HG03280 (cell line): ENCODE data around the gene AHRR.

ENCODE experiments used
- ATAC-seq: cut with Tn5 transposase; IDR thresholded peaks from one replicate; pipeline ENCODE4 v1.9.1; 2021; ENCODE audit warnings: mild to moderate bottlenecking, moderate library complexity; ENCODE audit not compliant: unreplicated experiment

The AHRR gene

DNA sequence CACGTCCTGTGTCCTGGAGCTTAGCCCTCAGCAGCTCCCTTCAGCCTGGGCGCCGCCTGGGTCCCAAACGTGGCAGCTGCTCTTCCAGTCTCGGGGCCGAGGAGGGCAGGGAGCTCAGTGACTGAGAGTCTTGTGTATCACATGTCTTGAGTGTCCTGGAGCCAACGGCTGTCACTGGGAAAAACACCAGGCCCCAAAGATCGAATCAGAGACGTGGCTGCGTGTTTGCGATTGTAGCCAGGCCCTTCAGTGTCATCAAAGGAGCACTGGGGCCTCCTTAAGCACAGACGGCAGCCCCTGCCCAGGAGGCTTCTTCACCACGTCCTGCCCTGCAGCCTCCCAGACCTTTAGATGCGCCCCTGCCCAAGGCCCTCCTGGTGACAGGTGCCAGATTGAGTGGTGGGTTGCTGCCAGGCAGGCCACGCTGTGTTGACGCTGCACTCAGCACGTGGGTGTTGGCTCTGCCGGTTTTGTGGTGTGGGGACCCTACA is 115.8 kb downstream of the AHRR start:
- ATAC-seq = no peak

DNA sequence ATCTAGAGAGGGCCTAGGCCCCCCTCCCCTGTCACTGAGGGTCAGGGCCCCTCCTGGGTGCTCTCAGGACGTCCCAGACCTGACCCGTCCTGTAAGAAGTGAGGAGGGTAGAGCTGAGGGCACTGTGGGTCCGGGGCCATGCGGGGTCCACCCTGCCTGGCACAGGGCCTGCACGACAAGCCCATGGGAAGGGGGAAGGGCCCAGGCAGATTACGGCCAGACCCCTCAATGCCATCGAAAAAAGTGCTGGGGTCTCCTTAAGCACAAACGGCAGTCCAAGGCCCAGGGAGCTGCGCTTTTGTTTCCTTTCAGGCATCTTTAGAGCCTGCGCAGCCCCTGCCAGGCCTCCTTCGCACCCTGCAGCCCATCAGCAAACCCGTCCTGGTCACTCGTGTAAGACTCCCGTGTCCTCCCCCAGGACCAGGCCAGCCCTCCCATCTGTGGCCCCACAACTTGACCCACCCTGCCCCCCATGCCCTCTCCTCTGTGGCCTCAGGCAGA is 117.0 kb downstream of the AHRR start:
- ATAC-seq = no peak

DNA sequence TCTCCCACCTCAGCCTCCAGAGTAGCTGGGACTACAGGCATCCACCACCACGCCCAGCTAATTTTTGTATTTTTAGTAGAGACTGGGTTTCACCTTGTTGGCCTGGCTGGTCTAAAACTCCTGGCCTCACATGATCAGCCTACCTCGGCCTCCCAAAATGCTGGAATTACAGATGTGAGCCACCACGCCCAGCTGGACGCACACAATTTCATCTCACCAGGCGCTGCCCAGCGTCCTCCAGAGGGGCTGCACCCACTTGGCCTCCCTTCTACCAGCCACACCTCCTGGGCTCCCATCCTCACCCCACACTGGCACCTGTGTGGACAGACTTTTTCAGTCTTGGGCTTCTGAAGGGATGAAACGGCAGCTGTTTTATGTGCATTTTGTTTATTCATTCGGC is 117.7 kb downstream of the AHRR start:
- ATAC-seq = no peak

DNA sequence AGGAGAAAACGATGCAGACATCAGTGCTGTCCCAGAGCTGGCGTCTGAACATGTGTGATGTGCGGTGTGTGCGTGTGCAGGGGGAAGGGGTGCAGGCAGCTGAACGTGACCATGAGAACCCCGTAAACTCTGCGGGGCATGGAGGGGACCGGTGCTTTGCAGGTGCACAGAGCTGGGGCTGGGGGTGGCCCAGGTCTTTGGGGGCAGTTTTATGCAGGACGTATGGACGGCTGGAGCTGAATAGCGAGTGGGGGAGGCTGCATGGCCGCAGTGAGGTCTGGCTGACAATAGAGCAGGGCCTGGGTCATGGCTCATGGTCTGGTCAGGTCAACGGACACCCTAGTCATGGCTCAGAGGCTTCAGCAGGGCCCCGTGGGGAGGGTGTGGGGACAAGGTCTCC is 118.1 kb downstream of the AHRR start:
- ATAC-seq = no peak

DNA sequence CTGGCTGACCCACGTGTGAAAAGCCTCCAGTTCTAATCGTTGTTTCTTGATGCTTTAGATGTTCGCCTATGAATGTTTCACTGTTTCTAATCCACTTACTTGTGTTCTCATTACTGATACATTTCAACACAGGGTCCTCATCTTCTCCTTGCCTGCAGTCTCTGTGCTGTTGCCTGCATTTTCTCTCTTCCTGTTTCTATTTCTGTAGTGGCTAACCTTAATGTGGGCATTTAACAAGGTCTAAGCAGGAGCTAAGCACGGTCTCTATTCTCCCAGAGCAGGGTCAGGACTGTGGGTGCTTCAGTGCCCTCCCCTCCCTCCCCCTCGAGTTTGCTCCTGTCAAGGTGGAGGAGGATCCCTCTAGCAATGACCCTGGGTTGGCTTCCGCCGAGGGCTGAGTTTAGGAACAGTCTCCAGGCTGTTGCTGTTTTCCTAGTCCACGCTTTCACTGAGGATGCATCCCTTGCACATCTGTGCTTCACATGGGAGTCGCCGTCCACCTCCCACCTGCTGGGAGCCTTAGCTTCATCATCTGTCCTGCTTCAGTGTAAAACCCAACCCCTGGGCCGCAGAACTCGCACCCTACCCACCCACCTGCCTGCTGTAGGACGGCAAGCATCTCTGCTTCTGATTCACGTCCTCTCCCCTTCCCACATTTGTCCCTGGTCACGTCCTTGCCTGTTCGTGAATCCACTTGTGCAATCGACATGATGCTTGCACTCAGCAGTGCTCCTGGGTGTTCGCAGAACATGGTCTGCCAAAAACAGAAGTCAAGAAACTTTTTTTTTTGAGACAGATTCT is 119.1 kb downstream of the AHRR start:
- ATAC-seq = no peak

DNA sequence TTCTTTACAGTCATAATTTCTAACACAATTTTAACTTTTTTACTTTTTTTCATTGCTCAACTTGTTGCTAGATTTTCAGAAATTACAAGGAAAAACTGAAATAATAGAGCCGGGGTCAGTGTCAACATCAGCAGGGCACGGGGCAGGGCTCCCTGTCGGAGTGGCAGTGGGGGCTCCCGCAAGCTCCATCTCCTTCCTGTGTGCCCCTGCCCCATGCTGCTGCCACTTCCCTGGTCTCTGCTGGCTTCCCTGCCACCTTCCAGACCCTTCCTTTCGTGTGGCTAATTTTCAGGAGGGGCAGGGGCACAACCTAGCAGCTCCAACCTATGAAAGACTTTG is 120.5 kb downstream of the AHRR start:
- ATAC-seq = no peak

DNA sequence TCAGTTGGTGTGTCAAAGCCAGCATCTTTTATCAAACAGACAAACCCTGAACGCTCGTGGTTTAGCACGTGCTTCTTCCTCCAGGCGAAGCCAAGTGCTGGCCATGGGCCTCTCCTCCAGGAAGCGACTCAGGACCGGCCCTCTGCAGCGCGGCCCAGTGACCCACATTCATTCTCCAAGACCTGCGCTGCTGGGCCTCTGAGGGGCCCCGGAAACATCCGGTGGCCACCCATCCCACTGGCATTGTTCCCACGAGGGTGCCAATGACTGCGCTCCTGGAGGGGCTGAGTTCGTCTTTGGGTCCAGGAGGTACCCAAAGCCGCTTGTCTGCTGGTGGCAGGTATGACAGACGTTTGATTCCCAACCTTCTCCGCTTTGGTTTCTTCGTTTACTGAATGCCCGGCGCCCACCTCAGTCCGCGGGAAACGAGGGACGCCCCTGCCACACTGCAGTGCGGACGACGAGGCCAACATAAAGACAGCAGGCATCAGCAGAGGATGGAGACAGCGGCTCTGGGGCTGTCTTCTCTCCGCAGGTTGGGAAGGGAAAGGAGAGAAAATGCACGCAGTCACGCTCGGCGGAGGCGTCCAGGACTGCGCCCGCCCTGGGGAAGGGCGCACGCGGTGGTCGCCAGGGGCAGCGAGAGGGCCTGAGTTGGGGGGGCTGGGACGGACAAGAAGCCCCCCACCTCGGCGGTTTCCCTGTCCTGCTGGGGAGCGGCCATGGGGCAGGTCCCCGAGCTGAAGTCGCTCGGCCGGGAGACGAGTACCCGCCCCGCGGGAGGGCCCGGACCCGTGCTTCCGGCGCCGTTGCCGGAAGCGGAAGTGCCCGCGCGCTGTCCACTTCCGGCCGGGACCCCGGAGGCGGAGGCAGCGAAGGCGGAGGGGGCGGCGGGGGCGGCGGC is 121.1 kb downstream of the AHRR start, which contains the start of gene EXOC3:
Gene EXOC3, plus strand, starts transcription at position 842 of the 904 bp plus-strand sequence. CDS start 3,030 bp downstream, outside the sequence.
- ATAC-seq = peak; percentile 94

DNA sequence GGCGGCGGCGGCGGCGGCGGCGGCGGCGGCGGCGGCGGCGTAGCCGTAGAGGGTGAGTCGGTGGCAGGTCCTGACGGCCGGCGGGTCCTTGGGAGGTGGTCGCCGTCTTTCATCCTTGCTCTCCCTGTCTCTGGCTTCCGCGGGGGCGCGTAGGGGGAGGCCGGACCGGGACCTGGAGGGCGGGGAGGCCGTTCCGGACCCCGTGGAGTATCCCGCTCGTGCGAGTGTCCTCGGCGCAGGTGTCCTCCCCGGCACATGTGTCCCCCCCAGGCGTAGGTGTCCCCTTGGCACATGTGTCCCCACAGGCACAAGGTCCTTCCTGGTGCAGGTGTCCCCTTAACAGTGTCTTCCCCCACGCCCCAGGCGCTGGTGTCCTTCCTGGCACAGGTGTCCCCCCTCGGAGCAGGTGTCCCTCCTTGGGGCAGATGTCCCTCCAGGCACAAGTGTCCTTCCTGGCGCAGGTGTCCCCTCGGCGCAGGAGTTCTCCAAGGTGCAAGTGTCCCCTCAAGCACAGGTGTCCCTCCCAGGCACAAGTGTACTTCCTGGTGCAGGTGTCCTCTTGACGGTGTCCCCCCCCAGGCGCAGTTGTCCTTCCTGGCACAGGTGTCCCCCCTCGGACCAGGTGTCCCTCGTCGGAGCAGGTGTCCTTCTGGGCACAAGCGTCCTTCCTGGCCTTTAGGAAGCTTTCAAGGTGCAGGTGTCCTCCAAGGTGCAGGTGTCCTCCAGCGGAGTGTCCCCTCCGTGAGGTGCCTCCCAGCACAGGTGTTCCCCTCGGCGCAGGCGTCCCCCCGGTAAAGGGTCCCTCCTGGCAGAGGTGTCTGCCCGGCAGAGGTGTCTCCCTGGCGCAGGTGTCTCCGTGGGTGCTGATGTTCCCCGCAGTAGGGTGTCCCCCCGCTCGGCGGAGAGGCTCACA is 122.0 kb downstream of the AHRR start:
- ATAC-seq = peak; percentile 17

DNA sequence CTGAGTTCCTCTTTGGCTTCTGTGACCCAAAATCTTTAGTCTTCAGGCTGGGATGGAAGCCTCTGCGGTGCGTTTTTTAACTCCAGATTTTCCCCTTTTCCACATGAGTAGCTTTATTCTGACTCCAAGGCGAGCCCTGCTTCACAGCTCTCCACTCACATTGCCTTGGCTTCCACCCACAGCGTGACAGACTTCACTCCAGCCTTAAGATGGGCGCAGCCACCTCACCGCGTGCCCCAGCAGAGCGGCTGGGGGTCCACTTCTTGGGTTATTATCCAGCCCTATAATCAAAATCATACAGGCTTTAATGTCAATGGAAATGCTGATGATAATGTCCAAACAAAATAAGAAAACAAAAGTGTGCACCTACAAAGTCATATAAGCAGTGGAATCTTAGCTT is 122.7 kb downstream of the AHRR start:
- no peak for ATAC-seq

DNA sequence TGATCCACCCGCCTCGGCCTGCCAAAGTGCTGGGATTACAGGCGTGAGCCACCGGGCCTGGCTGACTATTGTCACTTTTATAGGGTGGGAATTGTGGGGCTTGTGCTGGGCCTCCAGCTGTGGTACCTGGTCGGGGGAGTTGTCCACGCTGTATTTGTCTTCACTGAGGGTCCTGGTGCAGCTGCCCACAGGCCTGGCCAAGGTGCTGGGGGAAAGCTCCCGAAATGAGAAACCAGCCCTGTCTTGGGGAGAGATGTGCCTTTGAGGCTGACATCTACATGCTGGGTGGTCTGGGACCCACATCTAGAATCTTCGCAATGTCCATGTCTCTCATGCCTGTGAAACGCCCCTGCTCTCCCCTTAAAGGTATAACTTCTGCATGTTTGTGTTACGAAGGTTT is 124.1 kb downstream of the AHRR start:
- no peak for ATAC-seq

DNA sequence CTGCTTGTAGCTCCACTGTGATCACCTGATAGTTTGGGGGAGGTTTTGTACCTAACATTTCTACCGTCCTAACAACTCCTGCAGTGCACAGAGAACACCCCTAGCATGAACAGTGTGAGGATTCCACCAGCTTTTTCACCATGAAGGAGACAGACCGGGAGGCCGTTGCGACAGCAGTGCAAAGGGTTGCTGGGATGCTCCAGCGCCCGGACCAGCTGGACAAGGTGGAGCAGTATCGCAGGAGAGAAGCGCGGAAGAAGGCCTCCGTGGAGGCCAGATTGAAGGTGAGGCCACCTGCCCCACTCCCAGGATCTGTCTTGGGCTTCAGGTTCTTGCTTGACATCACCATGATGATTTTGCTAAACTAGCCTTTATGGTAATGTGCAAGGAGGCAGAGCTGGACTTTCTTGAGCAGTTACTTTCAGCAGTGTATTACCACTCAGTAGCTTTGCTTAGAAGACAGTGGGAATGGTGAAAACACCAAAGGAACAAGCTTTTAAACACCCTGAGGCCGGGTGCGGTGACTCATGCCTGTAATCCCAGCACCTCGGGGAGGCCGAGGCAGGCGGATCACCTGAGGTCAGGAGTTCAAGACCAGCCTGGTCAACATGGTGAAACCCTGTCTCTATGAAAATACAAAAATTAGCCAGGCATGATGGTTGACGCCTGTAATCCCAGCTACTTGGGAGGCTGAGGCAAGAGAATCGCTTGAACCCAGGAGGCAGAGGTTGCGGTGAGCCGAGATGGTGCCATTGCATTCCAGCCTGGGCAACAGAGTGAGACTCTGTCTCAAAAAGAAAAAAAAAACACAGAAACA is 124.8 kb downstream of the AHRR start:
- ATAC-seq = no peak

DNA sequence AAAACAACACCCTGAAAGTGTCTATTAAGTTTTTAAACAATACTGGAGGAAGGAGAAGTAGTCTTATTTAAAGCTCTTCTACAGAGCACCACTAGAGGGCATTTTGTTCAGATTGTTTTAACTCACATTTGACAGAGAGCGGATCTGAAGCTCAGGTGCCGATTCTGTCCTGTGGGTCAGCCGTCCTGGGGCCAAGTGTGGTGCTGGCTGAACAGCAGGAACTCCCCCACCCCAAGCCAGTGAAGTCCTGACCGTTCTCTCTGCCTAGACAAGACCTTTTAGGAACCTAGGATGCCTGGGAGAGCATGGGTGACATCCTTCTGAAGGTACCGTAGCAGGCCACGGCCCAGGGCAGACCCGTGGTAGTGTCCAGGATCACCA is 125.4 kb downstream of the AHRR start:
- no peak for ATAC-seq

DNA sequence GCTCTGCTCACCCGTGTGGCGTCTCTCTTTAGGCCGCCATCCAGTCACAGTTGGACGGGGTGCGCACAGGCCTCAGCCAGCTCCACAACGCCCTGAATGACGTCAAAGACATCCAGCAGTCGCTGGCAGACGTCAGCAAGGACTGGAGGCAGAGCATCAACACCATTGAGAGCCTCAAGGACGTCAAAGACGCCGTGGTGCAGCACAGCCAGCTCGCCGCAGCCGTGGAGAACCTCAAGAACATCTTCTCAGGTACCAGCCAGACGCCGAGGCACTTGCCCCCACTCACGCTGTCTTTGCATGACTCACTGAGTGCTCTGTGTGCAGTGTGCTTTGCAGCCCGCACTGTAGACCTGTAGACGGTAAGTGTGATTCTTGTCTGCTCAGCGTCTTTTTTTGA is 126.0 kb downstream of the AHRR start:
- ATAC-seq = no peak

DNA sequence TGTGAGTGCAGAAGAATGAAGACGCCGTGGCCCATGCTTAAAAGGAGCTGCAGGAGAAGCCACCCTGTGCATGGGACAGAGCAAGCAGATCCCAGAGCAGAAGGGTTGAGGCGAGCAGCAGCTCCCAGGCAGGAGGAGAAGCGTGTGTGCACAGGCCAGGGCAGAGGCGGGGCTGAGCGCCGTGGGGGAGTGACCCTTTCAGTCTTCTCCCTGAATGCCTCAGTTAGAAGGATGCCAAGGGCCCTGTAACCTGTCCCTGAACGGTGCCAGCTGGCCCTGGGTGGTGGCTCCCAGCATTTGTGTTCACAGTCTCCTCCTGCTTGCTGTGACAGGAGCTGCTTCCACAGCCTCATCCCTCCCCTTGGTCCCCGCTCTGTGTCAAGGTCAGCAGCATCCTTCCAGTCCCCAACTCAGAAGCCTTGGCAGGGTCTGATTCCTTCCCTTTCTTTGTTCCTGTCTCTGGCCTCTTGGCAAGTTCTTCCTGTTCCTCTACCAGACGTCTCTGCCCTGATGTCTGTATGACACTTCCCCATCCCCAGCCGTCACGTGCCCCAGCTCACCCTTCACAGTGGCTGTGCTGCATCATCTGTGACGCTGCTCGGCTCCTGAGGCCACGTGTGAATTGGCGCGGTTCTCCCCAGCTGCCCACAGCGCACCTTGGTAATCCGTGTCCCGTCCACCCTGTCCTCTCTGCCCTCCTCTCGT is 126.7 kb downstream of the AHRR start:
- ATAC-seq = no peak

DNA sequence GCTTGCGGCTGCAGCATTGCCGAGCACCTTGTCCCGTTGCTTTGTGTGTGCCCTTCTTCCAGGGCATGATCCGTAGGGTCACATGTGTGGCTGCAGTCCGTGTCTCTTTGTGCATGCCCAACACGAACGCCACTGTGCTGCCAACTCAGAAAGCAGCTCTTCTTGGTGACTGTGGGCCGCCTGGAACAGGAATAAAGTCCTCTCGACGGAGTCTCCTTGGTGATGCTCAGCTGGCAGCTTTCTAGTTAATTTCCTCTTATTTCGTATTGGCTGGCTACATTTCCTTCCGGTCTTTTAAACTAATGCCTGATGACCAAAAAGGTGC is 127.2 kb downstream of the AHRR start:
- no peak for ATAC-seq

DNA sequence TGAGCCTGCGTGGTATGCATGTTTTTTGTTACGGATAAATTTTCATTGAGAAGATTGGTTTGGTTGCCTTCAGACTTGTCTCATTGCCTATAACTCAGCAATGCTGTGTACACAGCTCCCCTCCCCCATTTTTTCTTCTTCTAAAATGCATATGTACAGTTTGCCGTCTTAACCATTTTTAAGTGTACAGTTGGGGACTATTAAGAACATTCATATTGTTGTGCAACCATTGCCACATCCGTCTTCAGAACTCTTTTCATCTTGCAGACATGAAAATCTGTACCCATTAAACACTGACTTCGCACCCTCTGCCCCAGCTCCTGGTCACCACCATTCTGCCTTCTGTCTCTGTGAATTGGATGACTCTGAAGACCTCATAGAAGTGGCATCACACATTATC is 127.6 kb downstream of the AHRR start:
- no peak for ATAC-seq

DNA sequence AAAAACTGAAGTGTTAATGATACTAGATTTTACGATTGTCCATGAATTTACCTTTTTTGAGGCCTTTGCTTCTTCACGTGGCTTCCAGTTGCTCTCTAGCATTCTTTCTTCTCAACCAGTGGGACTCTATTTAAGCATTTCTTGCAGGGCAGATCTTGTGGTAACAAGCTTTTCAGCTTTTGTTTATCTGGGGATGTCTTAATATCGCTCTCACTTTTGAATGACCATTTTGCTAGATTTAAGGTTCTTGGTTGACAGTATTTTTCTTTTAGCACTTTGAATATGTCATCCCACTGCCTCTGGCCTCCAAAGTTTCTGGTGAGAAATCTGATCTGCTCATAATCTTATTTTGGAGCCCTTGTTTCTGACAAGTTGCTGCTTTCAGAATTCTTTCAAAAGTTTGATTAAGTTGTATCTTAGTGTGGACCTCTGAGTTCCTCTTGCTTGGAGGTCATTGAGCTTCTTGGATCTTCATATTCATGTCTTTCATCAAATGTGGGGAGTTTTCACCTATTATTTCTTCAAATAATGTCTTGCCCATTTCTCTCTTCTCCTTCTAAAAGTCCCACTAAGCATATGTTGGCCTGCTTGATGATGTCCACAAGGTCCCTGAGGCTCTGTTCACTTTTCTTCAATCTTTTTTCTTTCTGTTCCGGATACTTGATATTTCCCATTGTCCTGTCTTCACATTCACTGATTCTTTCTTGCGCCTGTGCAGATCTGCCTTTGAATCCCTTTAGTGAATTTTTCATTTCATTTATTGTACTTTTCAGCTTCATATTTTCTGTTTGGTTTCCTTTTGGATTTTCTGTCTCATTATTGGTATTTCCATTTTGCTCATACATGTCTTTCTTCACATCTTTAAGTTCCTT is 130.3 kb downstream of the AHRR start:
- ATAC-seq = no peak

DNA sequence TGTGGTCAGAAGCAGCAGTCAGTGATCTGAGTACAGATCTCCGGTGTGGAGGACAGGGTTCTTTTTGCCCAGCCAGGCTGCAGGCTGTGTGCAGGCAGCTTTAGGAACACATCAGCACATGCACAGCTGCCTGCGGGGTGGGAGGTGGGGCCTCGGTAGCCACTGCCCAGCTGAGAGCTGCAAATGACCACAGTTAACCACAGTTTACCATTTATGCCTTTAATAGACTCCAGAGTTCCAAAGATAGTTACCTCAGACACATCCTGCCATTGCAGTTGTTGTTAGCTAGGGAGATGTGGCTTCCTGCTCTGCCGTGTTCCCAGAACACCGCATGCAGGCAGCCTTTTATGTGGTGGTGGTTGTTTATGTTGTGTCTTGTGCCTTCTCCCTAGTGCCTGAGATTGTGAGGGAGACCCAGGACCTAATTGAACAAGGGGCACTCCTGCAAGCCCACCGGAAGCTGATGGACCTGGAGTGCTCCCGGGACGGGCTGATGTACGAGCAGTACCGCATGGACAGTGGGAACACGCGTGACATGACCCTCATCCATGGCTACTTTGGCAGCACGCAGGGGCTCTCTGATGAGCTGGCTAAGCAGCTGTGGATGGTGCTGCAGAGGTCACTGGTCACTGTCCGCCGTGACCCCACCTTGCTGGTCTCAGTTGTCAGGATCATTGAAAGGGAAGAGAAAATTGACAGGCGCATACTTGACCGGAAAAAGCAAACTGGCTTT is 131.6 kb downstream of the AHRR start:
- no peak for ATAC-seq
